H1 (cell line): ENCODE measurements around the gene RMRP. TPM values are rescaled to one million over a fixed set of nuclear protein-coding genes. Genes with fewer than 3 reads are reported as not detected.

Experiments
- CTCF ChIA-PET: fragments of 300-600 bp; sonication (Branson Sonifier 250); formaldehyde crosslinking; loops from one replicate; lab custom pipeline; 2021; ENCODE audit not compliant: partially characterized antibody; lab: Charles Lee
- POLR2A ChIA-PET: fragments of 300-600 bp; sonication (Branson Sonifier 250); formaldehyde crosslinking; loops from one replicate; lab custom pipeline; 2021; ENCODE audit warnings: inconsistent platforms; ENCODE audit not compliant: partially characterized antibody; lab: Charles Lee
- DNase-seq, 2 experiments: peaks; one replicate each; pipeline versions ENCODE4 v3.0.0 to v3.0.0-alpha.2; 2010 to 2022; ENCODE audit warnings: low spot score in 2 of 2, low read depth in 1 of 2, mixed read lengths in 1 of 2
- FAIRE-seq: peaks from 2 replicates; lab custom pipeline; 2011; peaks lifted over from hg19 to GRCh38; lab: Jason Lieb, UNC
- H2AFZ ChIP-seq: 2 replicates; pipeline ENCODE4 v1.8.1; 2012; ENCODE audit warnings: low read length, inconsistent platforms
- H2AK5ac ChIP-seq: 2 replicates; pipeline ENCODE4 v1.6.1; 2013; ENCODE audit warnings: low read depth, low read length
- H2BK120ac ChIP-seq: replicated peaks from 2 replicates; pipeline ENCODE3; 2013; ENCODE audit warnings: low read depth, low read length, inconsistent platforms
- H2BK12ac ChIP-seq: 2 replicates; pipeline ENCODE4 v1.6.1; 2013; ENCODE audit warnings: low read depth, low read length
- H2BK15ac ChIP-seq: 2 replicates; pipeline ENCODE4 v1.6.1; 2013; ENCODE audit warnings: low read length
- H2BK20ac ChIP-seq: 2 replicates; pipeline ENCODE4 v1.6.1; 2013; ENCODE audit warnings: low read length
- H2BK5ac ChIP-seq: 2 replicates; pipeline ENCODE4 v1.6.1; 2013; ENCODE audit warnings: low read depth, low read length
- H3K14ac ChIP-seq: 2 replicates; pipeline ENCODE4 v1.6.1; 2013; ENCODE audit warnings: inconsistent platforms; ENCODE audit not compliant: insufficient read length
- H3K18ac ChIP-seq: 2 replicates; pipeline ENCODE4 v1.6.1; 2013; ENCODE audit warnings: low read length; ENCODE audit errors: extremely low read depth
- H3K23ac ChIP-seq: 2 replicates; pipeline ENCODE4 v1.6.1; 2013; ENCODE audit warnings: inconsistent platforms; ENCODE audit not compliant: insufficient read length
- H3K23me2 ChIP-seq: 2 replicates; pipeline ENCODE4 v1.6.1; 2013; ENCODE audit warnings: low read depth, low read length
- H3K27ac ChIP-seq: 2 replicates; pipeline ENCODE4 v1.6.1; 2011; ENCODE audit warnings: low read depth, low read length, inconsistent platforms
- H3K27me3 ChIP-seq, 4 experiments: replicated peaks in 1 of 4; 1 replicate in 1 of 4; 2 replicates in 3 of 4; pipeline versions ENCODE4 v1.6.1 to v1.8.1; 2011 to 2013; ENCODE audit warnings: low read length in 3 of 4, mild to moderate bottlenecking in 3 of 4, inconsistent platforms in 2 of 4, mixed read lengths in 2 of 4, moderate library complexity in 1 of 4; ENCODE audit not compliant: control insufficient read depth in 3 of 4, insufficient read depth in 3 of 4; ENCODE audit errors: extremely low read depth in 1 of 4
- H3K36me3 ChIP-seq, 4 experiments: 2 replicates each; pipeline versions ENCODE4 v1.6.1 to v1.8.1; 2011 to 2013; ENCODE audit warnings: mild to moderate bottlenecking in 4 of 4, low read length in 3 of 4, moderate library complexity in 2 of 4, control low read depth in 1 of 4, inconsistent platforms in 1 of 4; ENCODE audit not compliant: insufficient read depth in 4 of 4, control insufficient read depth in 2 of 4
- H3K4ac ChIP-seq: replicated peaks from 2 replicates; pipeline ENCODE3; 2013; ENCODE audit warnings: low read length, low read depth, mixed read lengths, inconsistent platforms; ENCODE audit not compliant: insufficient read length
- H3K4me1 ChIP-seq, 4 experiments: replicated peaks in 1 of 4; 1 replicate in 1 of 4; 2 replicates in 3 of 4; pipeline versions ENCODE4 v1.6.1 to v1.8.1; 2011 to 2013; ENCODE audit warnings: low read length in 3 of 4, inconsistent platforms in 2 of 4, mixed read lengths in 1 of 4; ENCODE audit not compliant: insufficient read depth in 4 of 4, control insufficient read depth in 3 of 4
- H3K4me2 ChIP-seq, 2 experiments: 2 replicates each; pipeline versions ENCODE4 v1.6.1 to v1.8.1; 2011 to 2013; ENCODE audit warnings: low read depth in 2 of 2, low read length in 2 of 2, control low read depth in 1 of 2, inconsistent platforms in 1 of 2, mild to moderate bottlenecking in 1 of 2; ENCODE audit not compliant: insufficient read depth in 1 of 2
- H3K4me3 ChIP-seq, 4 experiments: fragments of 200-600, 300-600 bp in 1 of 4; sonication (generic), shearing (Covaris generic), sonication (Bioruptor Twin) in 1 of 4; 2 replicates each; pipeline versions ENCODE4 v1.5.1 to v1.8.1; 2011 to 2016; ENCODE audit warnings: low read length in 4 of 4, low read depth in 3 of 4, control low read depth in 2 of 4, inconsistent platforms in 2 of 4, mild to moderate bottlenecking in 2 of 4, mixed read lengths in 1 of 4, moderate library complexity in 1 of 4; ENCODE audit not compliant: insufficient read depth in 2 of 4; ENCODE audit errors: extremely low read depth in 1 of 4
- H3K56ac ChIP-seq: replicated peaks from 2 replicates; pipeline ENCODE3; 2013; ENCODE audit warnings: low read depth, mild to moderate bottlenecking, mixed read lengths, low read length, inconsistent platforms; ENCODE audit not compliant: insufficient read length
- H3K79me1 ChIP-seq: 2 replicates; pipeline ENCODE4 v1.6.1; 2013; ENCODE audit warnings: low read depth, low read length, control low read depth
- H3K79me2 ChIP-seq, 2 experiments: 2 replicates each; pipeline versions ENCODE4 v1.6.1 to v1.8.1; 2012 to 2013; ENCODE audit warnings: low read length in 2 of 2, mild to moderate bottlenecking in 2 of 2, inconsistent platforms in 1 of 2; ENCODE audit not compliant: insufficient read depth in 2 of 2, control insufficient read depth in 1 of 2
- H3K9ac ChIP-seq, 4 experiments: replicated peaks in 1 of 4; 1 replicate in 1 of 4; 2 replicates in 3 of 4; pipeline versions ENCODE4 v1.6.1 to v1.8.1; 2011 to 2013; ENCODE audit warnings: low read depth in 3 of 4, low read length in 3 of 4, control low read depth in 2 of 4, mild to moderate bottlenecking in 2 of 4, moderate library complexity in 2 of 4, inconsistent platforms in 1 of 4; ENCODE audit errors: extremely low read depth in 1 of 4
- H3K9me3 ChIP-seq, 2 experiments: 2 replicates each; pipeline versions ENCODE4 v1.6.1 to v1.8.1; 2012 to 2013; ENCODE audit warnings: mild to moderate bottlenecking in 2 of 2, moderate library complexity in 2 of 2, control low read depth in 1 of 2, inconsistent platforms in 1 of 2, low read depth in 1 of 2, low read length in 1 of 2, mixed read lengths in 1 of 2; ENCODE audit not compliant: insufficient read depth in 2 of 2
- H4K20me1 ChIP-seq, 2 experiments: replicated peaks in 1 of 2; 2 replicates each; pipeline versions ENCODE3 to v1.8.1; 2011 to 2013; ENCODE audit warnings: inconsistent platforms in 2 of 2, low read length in 2 of 2, mild to moderate bottlenecking in 1 of 2; ENCODE audit not compliant: insufficient read depth in 2 of 2, control insufficient read depth in 1 of 2
- H4K5ac ChIP-seq: 2 replicates; pipeline ENCODE4 v1.6.1; 2013; ENCODE audit warnings: low read length, low read depth, mixed read lengths, inconsistent platforms; ENCODE audit not compliant: insufficient read length
- H4K8ac ChIP-seq: 2 replicates; pipeline ENCODE4 v1.8.0; 2013; ENCODE audit warnings: mild to moderate bottlenecking, moderate library complexity, low read length, inconsistent platforms; ENCODE audit not compliant: insufficient read depth; ENCODE audit errors: extremely low read depth
- H4K91ac ChIP-seq: replicated peaks from 2 replicates; pipeline ENCODE3; 2013; ENCODE audit warnings: low read length, mixed read lengths, inconsistent platforms; ENCODE audit not compliant: insufficient read length
- BACH1 ChIP-seq: IDR thresholded peaks from 2 replicates; pipeline ENCODE4 v1.6.1; 2012; ENCODE audit warnings: low read length, improper control_type of control experiment
- CREB1 ChIP-seq: IDR thresholded peaks from 2 replicates; pipeline ENCODE4 v1.6.1; 2012; ENCODE audit warnings: inconsistent platforms
- EGR1 ChIP-seq: IDR thresholded peaks from 2 replicates; pipeline ENCODE4 v1.6.1; 2011; ENCODE audit warnings: low read depth, low read length, borderline replicate concordance
- EP300 ChIP-seq, 2 experiments: IDR thresholded peaks; 1 replicate in 1 of 2; 2 replicates in 1 of 2; pipeline ENCODE4 v1.6.1; 2011 to 2012; ENCODE audit warnings: low read depth in 2 of 2, low read length in 2 of 2, mild to moderate bottlenecking in 2 of 2, borderline replicate concordance in 1 of 2, inconsistent platforms in 1 of 2, moderate library complexity in 1 of 2
- HDAC2 ChIP-seq, 2 experiments: fragments of 300-600 bp in 1 of 2; sonication (generic) in 1 of 2; IDR thresholded peaks; 2 replicates each; pipeline ENCODE4 v1.6.1; 2011 to 2012; ENCODE audit warnings: low read depth in 2 of 2, low read length in 2 of 2, mild to moderate bottlenecking in 2 of 2, moderate library complexity in 2 of 2, borderline replicate concordance in 1 of 2, inconsistent platforms in 1 of 2
- KDM1A ChIP-seq: fragments of 200-600, 300-600 bp; sonication (generic); IDR thresholded peaks from 2 replicates; pipeline ENCODE4 v1.7.1; 2016; ENCODE audit warnings: mild to moderate bottlenecking, low read length, borderline replicate concordance
- KDM5A ChIP-seq: fragments of 200-600 bp; IDR thresholded peaks from 2 replicates; pipeline ENCODE4 v1.7.1; 2012; ENCODE audit warnings: mild to moderate bottlenecking, low read length, inconsistent platforms, mixed read lengths
- PHF8 ChIP-seq: fragments of 200-600 bp; sonication (generic); conservative IDR thresholded peaks from 2 replicates; pipeline ENCODE4 v1.7.1; 2012; ENCODE audit warnings: low read depth, mild to moderate bottlenecking, inconsistent platforms, low read length, moderate library complexity
- SIN3A ChIP-seq, 2 experiments: IDR thresholded peaks in 1 of 2; conservative IDR thresholded peaks in 1 of 2; 2 replicates each; pipeline ENCODE4 v1.6.1; 2011 to 2012; ENCODE audit warnings: low read length in 2 of 2, improper control_type of control experiment in 1 of 2, low read depth in 1 of 2, mild to moderate bottlenecking in 1 of 2
- SP1 ChIP-seq: IDR thresholded peaks from 2 replicates; pipeline ENCODE4 v1.6.1; 2011; ENCODE audit warnings: low read depth, low read length
- SP2 ChIP-seq: IDR thresholded peaks from 2 replicates; pipeline ENCODE4 v1.6.1; 2012; ENCODE audit warnings: mild to moderate bottlenecking, low read length, inconsistent platforms
- TAF1 ChIP-seq: IDR thresholded peaks from 2 replicates; pipeline ENCODE4 v1.6.1; 2011; ENCODE audit warnings: mild to moderate bottlenecking, low read depth, low read length
- WGBS, 2 experiments: shearing (Covaris generic) in 1 of 2; methylation state at CpG; one replicate each; pipeline versions ENCODE4 v1.1.6 to v1.1.7; 2013 to 2015; ENCODE audit warnings: low lambda C conversion rate in 2 of 2, mixed read lengths in 2 of 2, inconsistent platforms in 1 of 2, low coverage in 1 of 2, missing lambda C conversion rate in 1 of 2; ENCODE audit not compliant: insufficient replicate concordance in 2 of 2, insufficient coverage in 1 of 2, insufficient read length in 1 of 2; ENCODE audit errors: extremely low coverage in 1 of 2, missing lambda C conversion rate in 1 of 2; 5-methylcytosine and 5-hydroxymethylcytosine counted together
- polyA plus RNA-seq, 7 experiments: library from polyadenylated mRNA; depleted of rRNA in 3 of 7; stranded (reverse) in 5 of 7; unstranded in 2 of 7; fragments of >200 nt in 5 of 7; fragments of 200-250 nt in 2 of 7; gene quantifications; 1 replicate in 5 of 7; 2 replicates in 1 of 7; 4 replicates in 1 of 7; pipeline versions ENCODE4 v1.2.1 to v1.2.3, GENCODE V29; 2011 to 2013; ENCODE audit warnings: missing spikeins in 2 of 7, mixed read lengths in 2 of 7
- total RNA-seq: library from RNA; stranded (reverse); fragmentation: NEBNext Ultra II Directional; extraction: Animal tissue kit (Norgen Biotek cat#: 25700); gene quantifications from 2 replicates; pipeline ENCODE4 v1.2.1, GENCODE V29; 2021
- TF ChIP-seq, protein P1 (sequence below): IDR thresholded peaks from 2 replicates; pipeline ENCODE4 v1.6.1; 2012; ENCODE audit warnings: inconsistent platforms

Gene RMRP
- total and polyA plus RNA-seq, 2 of the 8 experiments (the other 6 are each of a cell fraction or from before 2014, with no cell fraction given) = 169 to 14,987 TPM

DNA sequence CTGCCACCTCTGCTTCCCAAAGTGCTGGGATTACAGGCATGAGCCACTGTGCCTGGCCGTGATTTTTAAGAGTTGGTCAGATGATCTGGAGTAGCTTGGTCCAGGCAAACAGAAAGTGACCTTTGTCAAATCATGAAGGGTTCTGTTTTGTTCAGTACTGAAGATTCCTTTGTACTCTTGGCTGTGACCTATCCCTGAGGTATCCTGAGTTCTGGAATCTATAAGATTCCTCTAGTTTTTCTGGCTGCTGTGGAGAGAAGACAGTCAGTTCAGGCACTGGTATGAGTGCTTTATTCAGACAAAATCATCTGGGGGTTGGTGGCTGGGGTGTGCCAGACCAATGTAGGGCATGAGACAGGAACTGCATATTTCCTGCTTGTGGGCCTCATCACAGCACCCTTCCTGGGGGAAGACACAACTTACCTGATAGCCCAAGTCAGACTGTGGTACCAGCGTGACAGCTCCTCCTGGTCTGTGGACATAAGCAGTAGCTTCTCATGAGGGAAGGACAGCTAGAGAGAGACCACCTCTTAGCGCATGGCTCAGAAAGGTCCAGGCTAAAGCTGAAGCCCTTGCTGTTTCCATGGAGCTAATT, 4.0 kb upstream of the RMRP start:
- no peak overlapping the region for H2AFZ ChIP-seq
- H3K9me3 ChIP-seq = no peaks in the 10 kb centered on the region
- H2BK20ac ChIP-seq = no peak overlapping the region
- H2BK5ac ChIP-seq = no peak overlapping the region
- POLR2A ChIA-PET = interaction anchor here (0.6 to 7.9 kb wide), 10 partner anchors 10 to 173 kb away, joined by 3 to 84 read pairs (median 5); partner anchors contain the start of genes CA9 and TPM2
- H3K4me3 ChIP-seq = no peak overlapping the region
- no peak overlapping the region for H4K91ac ChIP-seq
- WGBS, 2 experiments = 87% methylated on average over 3 of the region's 3 CpGs; no CpG with 5 or more reads in 1 of the 2 experiments
- DNase-seq (no peak), FAIRE-seq (no peak)
- H3K4me1 ChIP-seq = peaks cover 0 to 5% (median 2%) of the 10 kb centered on the region in 4 experiments
- H2BK120ac ChIP-seq = no peak overlapping the region
- CTCF ChIA-PET = interaction anchor here (0.6 to 15.9 kb wide), 25 partner anchors 8 to 872 kb away, joined by 3 to 347 read pairs (median 6); partner anchors contain the start of genes CA9, CREB3, GBA2 and HINT2
- H2AK5ac ChIP-seq = no peak overlapping the region
- H3K4ac ChIP-seq = no peak overlapping the region
- peaks cover 2% of the 10 kb centered on the region; the same call in 1 of the 2 replicates for H3K79me1 ChIP-seq
- no peak overlapping the region for H3K9ac ChIP-seq
- no peak overlapping the region for H4K8ac ChIP-seq
- no peaks in the 10 kb centered on the region for H3K27me3 ChIP-seq
- H3K23ac ChIP-seq = no peak overlapping the region
- peaks cover 2 to 6% of the 10 kb centered on the region in 2 experiments for H4K20me1 ChIP-seq
- H3K23me2 ChIP-seq = peaks cover 13% of the 10 kb centered on the region
- H3K14ac ChIP-seq = no peak overlapping the region
- H3K27ac ChIP-seq = no peak overlapping the region
- H3K4me2 ChIP-seq = no peak overlapping the region
- H4K5ac ChIP-seq = no peak overlapping the region
- peaks cover 6 to 32% (median 13%) of the 10 kb centered on the region in 4 experiments for H3K36me3 ChIP-seq
- no peak overlapping the region for H3K18ac ChIP-seq
- no peak overlapping the region for H2BK15ac ChIP-seq
- H3K56ac ChIP-seq = no peak overlapping the region
- no peaks in the 10 kb centered on the region; a peak in 1 of 4 replicates for H3K79me2 ChIP-seq
- H2BK12ac ChIP-seq = no peak overlapping the region
- TF ChIP-seq EP300 (IDR thresholded peaks at IDR 0.05; ENCODE audit: borderline replicate concordance in 1 of 2, low read depth in 2 of 2, low read length in 2 of 2) = no peak
- TF ChIP-seq, protein P1, sequence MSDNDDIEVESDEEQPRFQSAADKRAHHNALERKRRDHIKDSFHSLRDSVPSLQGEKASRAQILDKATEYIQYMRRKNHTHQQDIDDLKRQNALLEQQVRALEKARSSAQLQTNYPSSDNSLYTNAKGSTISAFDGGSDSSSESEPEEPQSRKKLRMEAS = no peak
- no peak for TF ChIP-seq HDAC2 (IDR thresholded peaks at IDR 0.05; ENCODE audit: borderline replicate concordance in 1 of 2, low read depth in 2 of 2, low read length in 2 of 2)
- no peak for TF ChIP-seq CREB1
- no peak for TF ChIP-seq TAF1
- TF ChIP-seq EGR1 = no peak
- no peak for TF ChIP-seq SP1
- TF ChIP-seq KDM5A = no peak
- no peak for TF ChIP-seq BACH1
- TF ChIP-seq KDM1A = no peak
- TF ChIP-seq SP2 = no peak
- no peak for TF ChIP-seq SIN3A (conservative IDR thresholded peaks at IDR 0.05 in 1 of 2, IDR thresholded peaks at IDR 0.05 in 1 of 2; ENCODE audit: low read depth in 1 of 2, low read length in 2 of 2)
- no peak for TF ChIP-seq PHF8
